B cell (primary cell): ENCODE measurements around the gene TTYH3. TPM values are rescaled to one million over a fixed set of nuclear protein-coding genes. Genes with fewer than 3 reads are reported as not detected.

Source experiments
- ATAC-seq: fragments of 200-7000 bp; cut with Tn5 transposase; one replicate; pipeline ENCODE4 v1.10.0; 2021; ENCODE audit warnings: low read depth, mild to moderate bottlenecking, moderate number of reproducible peaks, moderate library complexity
- CTCF ChIA-PET: fragments of 350-600 bp; sonication (Branson Sonifier 250); formaldehyde crosslinking; loops from one replicate; lab custom pipeline; 2021; ENCODE audit warnings: antibody characterized with exemption, inconsistent platforms; lab: Charles Lee
- POLR2A ChIA-PET: fragments of 350-600 bp; sonication (Branson Sonifier 250); formaldehyde crosslinking; loops from one replicate; lab custom pipeline; 2021; ENCODE audit warnings: antibody characterized with exemption; lab: Charles Lee
- DNase-seq: peaks from one replicate; pipeline ENCODE4 v3.0.0; 2013
- H2AFZ ChIP-seq: 2 replicates; pipeline ENCODE4 v1.6.1; 2012; ENCODE audit warnings: mild to moderate bottlenecking, low read depth, low read length; ENCODE audit not compliant: insufficient read depth, poor library complexity, severe bottlenecking
- H3K27ac ChIP-seq, 2 donors: 1 replicate in 1 of 2; 2 replicates in 1 of 2; pipeline ENCODE4 v1.5.1; 2012 to 2013; ENCODE audit warnings: low read length in 2 of 2, mild to moderate bottlenecking in 2 of 2, moderate library complexity in 1 of 2
- H3K27me3 ChIP-seq, 4 experiments: fragments of 200-600 bp in 1 of 4; sonication (generic) in 1 of 4; replicated peaks in 1 of 4; 1 replicate in 2 of 4; 2 replicates in 2 of 4; pipeline versions ENCODE4 v1.6.1 to v1.7.0; 2013 to 2016; ENCODE audit warnings: low read length in 3 of 4, mild to moderate bottlenecking in 2 of 4, mixed read lengths in 1 of 4, moderate library complexity in 1 of 4; ENCODE audit not compliant: insufficient read depth in 4 of 4, control insufficient read depth in 3 of 4; ENCODE audit errors: control extremely low read depth in 1 of 4
- H3K36me3 ChIP-seq, 2 experiments: replicated peaks in 1 of 2; 1 replicate in 1 of 2; 2 replicates in 1 of 2; pipeline versions ENCODE4 v1.6.1 to v1.7.1; 2013; ENCODE audit warnings: low read length in 1 of 2; ENCODE audit not compliant: insufficient read depth in 2 of 2, control insufficient read depth in 1 of 2; ENCODE audit errors: control extremely low read depth in 1 of 2, extremely low read depth in 1 of 2
- H3K4me1 ChIP-seq, 2 donors: fragments of 200-600 bp in 1 of 2; sonication (generic) in 1 of 2; 1 replicate in 1 of 2; 2 replicates in 1 of 2; pipeline versions ENCODE4 v1.5.1 to v1.6.1; 2013 to 2017; ENCODE audit warnings: low read length in 2 of 2; ENCODE audit not compliant: control insufficient read depth in 2 of 2, insufficient read depth in 2 of 2
- H3K4me2 ChIP-seq: replicated peaks from 2 replicates; pipeline ENCODE3; 2012; ENCODE audit warnings: mild to moderate bottlenecking, low read depth, low read length; ENCODE audit not compliant: poor library complexity, severe bottlenecking
- H3K4me3 ChIP-seq, 5 experiments: fragments of 200-600 bp in 1 of 5; sonication (generic) in 1 of 5; 1 replicate in 3 of 5; 2 replicates in 2 of 5; pipeline versions ENCODE4 v1.5.1 to v1.7.0; 2011 to 2016; ENCODE audit warnings: low read length in 4 of 5, mild to moderate bottlenecking in 4 of 5, low read depth in 2 of 5, control low read depth in 1 of 5, moderate library complexity in 1 of 5; ENCODE audit not compliant: insufficient read depth in 1 of 5; ENCODE audit errors: control extremely low read depth in 1 of 5, extremely low read depth in 1 of 5
- H3K79me2 ChIP-seq: fragments of 200-600 bp; sonication (generic); one replicate; pipeline ENCODE4 v1.6.0; 2016; ENCODE audit warnings: low read length; ENCODE audit not compliant: control insufficient read depth, insufficient read depth
- H3K9ac ChIP-seq: fragments of 200-600 bp; sonication (generic); 2 replicates; pipeline ENCODE4 v1.6.1; 2017; ENCODE audit warnings: mild to moderate bottlenecking, low read length, moderate library complexity
- H3K9me3 ChIP-seq, 3 donors: one replicate each; pipeline versions ENCODE4 v1.6.1 to v1.7.1; 2013; ENCODE audit warnings: low read length in 2 of 3; ENCODE audit not compliant: control insufficient read depth in 2 of 3, insufficient read depth in 1 of 3; ENCODE audit errors: control extremely low read depth in 1 of 3
- H4K20me1 ChIP-seq: 2 replicates; pipeline ENCODE4 v1.6.0; 2012; ENCODE audit warnings: mild to moderate bottlenecking, low read length; ENCODE audit not compliant: insufficient read depth, control insufficient read depth, poor library complexity, severe bottlenecking
- H3K27ac Mint-ChIP-seq: one replicate; pipeline ENCODE4 v1.8.0; 2021; ENCODE audit warnings: mixed read lengths
- H3K27me3 Mint-ChIP-seq: one replicate; pipeline ENCODE4 v1.8.0; 2021; ENCODE audit warnings: mixed read lengths
- H3K4me1 Mint-ChIP-seq: one replicate; pipeline ENCODE4 v1.8.0; 2021; ENCODE audit warnings: mixed read lengths
- H3K4me3 Mint-ChIP-seq: one replicate; pipeline ENCODE4 v1.8.0; 2021; ENCODE audit warnings: mixed read lengths
- H3K9me3 Mint-ChIP-seq: one replicate; pipeline ENCODE4 v1.8.0; 2022; ENCODE audit warnings: mixed read lengths; ENCODE audit not compliant: insufficient read depth
- EZH2 ChIP-seq: IDR thresholded peaks from 2 replicates; pipeline ENCODE4 v1.6.1; 2012; ENCODE audit warnings: borderline replicate concordance, low read depth, mild to moderate bottlenecking, moderate library complexity, low read length; ENCODE audit not compliant: insufficient read depth, poor library complexity, severe bottlenecking
- WGBS: methylation state at CpG from one replicate; pipeline ENCODE4 v1.1.5; 2013; ENCODE audit warnings: missing lambda C conversion rate; ENCODE audit not compliant: insufficient coverage; 5-methylcytosine and 5-hydroxymethylcytosine counted together
- intact Hi-C: fragments of 100-400 bp; cut with micrococcal nuclease; formaldehyde crosslinking; loops from one replicate; pipeline ENCODE4 v1.10.0; 2022
- polyA plus RNA-seq: library from polyadenylated mRNA; depleted of rRNA; stranded (reverse); fragments of >200 nt; gene quantifications from 2 replicates; pipeline ENCODE4 v1.2.3, GENCODE V29; 2012
- total RNA-seq, 2 donors: library from RNA; stranded (reverse); fragments of 120-200 nt in 1 of 2; gene quantifications; 1 replicate in 1 of 2; 2 replicates in 1 of 2; pipeline versions ENCODE4 v1.2.3 to v1.2.4, GENCODE V29; 2013 to 2022
- TF ChIP-seq, protein P1 (sequence below): fragments of 200-600 bp; IDR thresholded peaks from one replicate; pipeline ENCODE4 v1.8.0; 2022; ENCODE audit warnings: antibody characterized with exemption, mild to moderate bottlenecking

TTYH3 gene
- total and polyA plus RNA-seq, 2 donors (not counting 1 experiment from before 2014, with no cell fraction given) = 8.4 to 48.6 TPM

DNA sequence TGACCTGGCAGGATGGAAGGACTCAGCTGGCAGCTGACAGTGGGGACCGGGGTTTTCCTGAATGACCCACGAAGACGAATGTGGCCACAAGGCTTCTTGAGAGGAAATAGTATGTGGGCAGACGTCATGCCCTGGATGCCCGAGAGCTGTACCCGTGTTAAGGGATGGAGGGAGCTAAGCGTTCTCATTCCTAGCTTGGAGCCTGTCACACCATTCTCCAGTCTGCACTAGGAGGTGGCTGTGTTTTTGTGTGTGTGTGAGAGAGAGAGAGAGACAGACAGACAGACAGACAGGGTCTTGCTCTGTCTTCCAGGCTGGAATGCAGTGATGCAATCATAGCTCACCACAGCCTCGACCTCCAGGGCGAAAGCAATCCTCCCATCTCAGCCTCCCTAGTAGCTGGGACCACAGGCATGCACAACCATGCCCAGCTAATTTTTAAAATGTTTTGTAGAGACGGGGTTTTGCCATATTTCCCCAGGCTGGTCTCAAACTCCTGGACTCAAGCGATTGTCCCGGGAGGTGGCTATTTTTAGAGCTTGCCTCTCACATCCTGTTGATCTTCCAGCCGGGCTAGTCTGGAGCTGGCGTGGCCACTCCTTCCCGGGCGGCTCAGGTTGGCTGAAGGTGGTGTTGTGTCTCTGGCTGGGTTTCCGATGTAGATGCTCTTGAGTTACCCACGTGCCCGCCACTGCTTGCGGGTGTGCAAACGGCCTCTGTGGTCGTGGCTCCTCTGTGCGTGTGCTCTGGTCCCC is 58.3 kb downstream of the TTYH3 start:
- Histone ChIP-seq H3K27ac (no peak overlapping the region), H3K4me1 (peaks cover 17 to 18% of the 10 kb centered on the region in 2 donors), H3K9me3 (peaks cover 0 to 10% (median 0%) of the 10 kb centered on the region in 3 donors), H3K4me3 (no peak overlapping the region), H3K27me3 (peaks cover 0 to 44% (median 22%) of the 10 kb centered on the region in 4 experiments), H2AFZ (no peak overlapping the region), H4K20me1 (no peaks in the 10 kb centered on the region), H3K36me3 (no peaks in the 10 kb centered on the region), H3K9ac (no peak overlapping the region), H3K4me2 (no peak overlapping the region), H3K79me2 (no peaks in the 10 kb centered on the region)
- H3K9me3 Mint-ChIP-seq = no peaks in the 10 kb centered on the region
- ATAC-seq (no peak), DNase-seq (no peak)
- intact Hi-C loops = no loop called here
- no peak for TF ChIP-seq EZH2
- TF ChIP-seq, protein P1, sequence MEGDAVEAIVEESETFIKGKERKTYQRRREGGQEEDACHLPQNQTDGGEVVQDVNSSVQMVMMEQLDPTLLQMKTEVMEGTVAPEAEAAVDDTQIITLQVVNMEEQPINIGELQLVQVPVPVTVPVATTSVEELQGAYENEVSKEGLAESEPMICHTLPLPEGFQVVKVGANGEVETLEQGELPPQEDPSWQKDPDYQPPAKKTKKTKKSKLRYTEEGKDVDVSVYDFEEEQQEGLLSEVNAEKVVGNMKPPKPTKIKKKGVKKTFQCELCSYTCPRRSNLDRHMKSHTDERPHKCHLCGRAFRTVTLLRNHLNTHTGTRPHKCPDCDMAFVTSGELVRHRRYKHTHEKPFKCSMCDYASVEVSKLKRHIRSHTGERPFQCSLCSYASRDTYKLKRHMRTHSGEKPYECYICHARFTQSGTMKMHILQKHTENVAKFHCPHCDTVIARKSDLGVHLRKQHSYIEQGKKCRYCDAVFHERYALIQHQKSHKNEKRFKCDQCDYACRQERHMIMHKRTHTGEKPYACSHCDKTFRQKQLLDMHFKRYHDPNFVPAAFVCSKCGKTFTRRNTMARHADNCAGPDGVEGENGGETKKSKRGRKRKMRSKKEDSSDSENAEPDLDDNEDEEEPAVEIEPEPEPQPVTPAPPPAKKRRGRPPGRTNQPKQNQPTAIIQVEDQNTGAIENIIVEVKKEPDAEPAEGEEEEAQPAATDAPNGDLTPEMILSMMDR = no peak
- H3K4me3 Mint-ChIP-seq = no peak overlapping the region
- POLR2A ChIA-PET = interaction anchor here (0.6 to 0.7 kb wide), 3 partner anchors 15 to 337 kb away, joined by 3 to 9 read pairs (median 7); no protein-coding TSS in a partner anchor
- peaks cover 31% of the 10 kb centered on the region for H3K27me3 Mint-ChIP-seq
- H3K27ac Mint-ChIP-seq = no peak overlapping the region
- CTCF ChIA-PET = interaction anchor here (4.2 kb wide), 1 partner anchor 18 kb away, joined by 26 read pairs; no protein-coding TSS in a partner anchor
- WGBS = 64% methylated on average over 20 of the region's 23 CpGs
- peaks cover 11% of the 10 kb centered on the region for H3K4me1 Mint-ChIP-seq
